GM23248 (cell line): Measurements from ENCODE around the gene WDR54. TPM values are rescaled to one million over a fixed set of nuclear protein-coding genes. Genes with fewer than 3 reads are reported as not detected.
"Not testable (repeated sequence)": the region's sequence is repeated elsewhere in the genome, so short reads cannot be mapped to it uniquely, and the experiment has no call there.

ENCODE experiments used
- DNase-seq: peaks from one replicate; pipeline ENCODE4 v3.0.0-alpha.2; 2015
- H2AFZ ChIP-seq: fragments of 200-600 bp; sonication (generic); 2 replicates; pipeline ENCODE4 v1.6.1; 2016; ENCODE audit warnings: antibody characterized with exemption
- H3F3A ChIP-seq: fragments of 200-600 bp; sonication (generic); 2 replicates; pipeline ENCODE4 v1.6.1; 2016; ENCODE audit warnings: mild to moderate bottlenecking, antibody characterized with exemption, mixed run types; ENCODE audit not compliant: insufficient read depth
- H3K27ac ChIP-seq: fragments of 200-600 bp; sonication (generic); 2 replicates; pipeline ENCODE4 v1.5.1; 2016; ENCODE audit warnings: mild to moderate bottlenecking
- H3K27me3 ChIP-seq: fragments of 200-600 bp; sonication (generic); replicated peaks from 2 replicates; pipeline ENCODE4 v1.6.1; 2016; ENCODE audit warnings: mild to moderate bottlenecking; ENCODE audit not compliant: insufficient read depth
- H3K36me3 ChIP-seq: fragments of 200-600 bp; sonication (generic); 2 replicates; pipeline ENCODE4 v1.6.1; 2016; ENCODE audit warnings: low read depth, mild to moderate bottlenecking
- H3K4me1 ChIP-seq: fragments of 200-600 bp; sonication (generic); 2 replicates; pipeline ENCODE4 v1.6.1; 2016; ENCODE audit warnings: mild to moderate bottlenecking; ENCODE audit not compliant: insufficient read depth
- H3K4me2 ChIP-seq: fragments of 200-600 bp; sonication (generic); one replicate; pipeline ENCODE4 v1.6.1; 2016; ENCODE audit warnings: mild to moderate bottlenecking; ENCODE audit not compliant: unreplicated experiment
- H3K4me3 ChIP-seq: fragments of 200-600 bp; sonication (generic); 2 replicates; pipeline ENCODE4 v1.5.1; 2016; ENCODE audit warnings: mild to moderate bottlenecking
- H3K79me2 ChIP-seq: fragments of 200-600 bp; sonication (generic); 2 replicates; pipeline ENCODE4 v1.6.1; 2016; ENCODE audit warnings: mild to moderate bottlenecking; ENCODE audit not compliant: insufficient read depth
- H3K9ac ChIP-seq: fragments of 200-600 bp; sonication (generic); 2 replicates; pipeline ENCODE4 v1.6.1; 2016; ENCODE audit warnings: mild to moderate bottlenecking
- H3K9me2 ChIP-seq: fragments of 200-600 bp; sonication (generic); 2 replicates; pipeline ENCODE4 v1.6.1; 2016; ENCODE audit warnings: mixed run types, mild to moderate bottlenecking, moderate library complexity; ENCODE audit not compliant: insufficient read depth
- H3K9me3 ChIP-seq: fragments of 200-600 bp; sonication (generic); one replicate; pipeline ENCODE4 v1.6.1; 2017; ENCODE audit warnings: low read depth
- H4K20me1 ChIP-seq: fragments of 200-600 bp; sonication (generic); 2 replicates; pipeline ENCODE4 v1.6.0; 2016; ENCODE audit not compliant: insufficient read depth
- EZH2 ChIP-seq: fragments of 200-600 bp; sonication (generic); IDR thresholded peaks from 2 replicates; pipeline ENCODE4 v1.6.1; 2018; ENCODE audit warnings: antibody characterized with exemption, mild to moderate bottlenecking; ENCODE audit not compliant: insufficient read depth, poor library complexity, severe bottlenecking
- EZH2phosphoT487 ChIP-seq: fragments of 200-600 bp; sonication (generic); IDR thresholded peaks from 2 replicates; pipeline ENCODE4 v1.6.1; 2018; ENCODE audit warnings: antibody characterized with exemption, moderate library complexity, mild to moderate bottlenecking, low read depth; ENCODE audit not compliant: insufficient read depth
- WGBS, 2 experiments: methylation state at CpG; one replicate each; pipeline ENCODE4 v1.1.6; 2015 to 2017; ENCODE audit warnings: low lambda C conversion rate in 2 of 2, low coverage in 1 of 2; ENCODE audit errors: missing lambda C conversion rate in 2 of 2; 5-methylcytosine and 5-hydroxymethylcytosine counted together
- in situ Hi-C: fragments of 300-500 bp; cut with MboI; formaldehyde crosslinking; loops from 2 replicates; pipeline ENCODE4 v1.15.0; 2020
- polyA plus RNA-seq: library from polyadenylated mRNA; unstranded; fragments of >200 nt; fragmentation: Nextera tagmentation; extraction: Ambion mirVana; gene quantifications from 2 replicates; pipeline ENCODE4 v1.2.1, GENCODE V29; 2016
- total RNA-seq: library from RNA; depleted of rRNA; stranded (reverse); fragments of >200 nt; shearing (Covaris generic); gene quantifications from 2 replicates; pipeline ENCODE4 v1.2.3, GENCODE V29; 2014

The WDR54 gene
- total and polyA plus RNA-seq, 2 experiments from 2014 or later: 45.0 to 50.8 TPM

DNA sequence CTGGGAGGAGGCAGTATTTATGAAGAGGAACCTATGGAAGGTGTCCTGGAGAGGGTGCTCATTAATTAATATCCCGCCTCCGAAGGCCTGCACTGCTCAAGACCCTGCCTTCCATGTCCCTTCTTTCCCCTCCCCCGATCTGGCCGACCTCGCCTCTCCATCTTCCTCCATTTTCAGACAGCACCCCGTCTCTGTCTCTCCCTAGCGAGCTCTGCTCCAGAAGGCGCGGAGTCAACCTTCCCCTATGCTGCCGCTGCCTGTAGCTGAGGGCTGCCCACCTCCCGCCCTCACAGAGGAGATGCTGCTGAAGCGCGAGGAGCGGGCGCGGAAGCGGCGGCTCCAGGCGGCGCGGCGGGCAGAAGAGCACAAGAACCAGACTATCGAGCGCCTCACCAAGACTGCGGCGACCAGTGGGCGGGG, 35.6 kb downstream of the WDR54 start:
- TF ChIP-seq EZH2 (no peak), EZH2phosphoT487 (no peak)
- no peaks in the 10 kb centered on the region; the same call in 1 of the 2 replicates for H3K36me3 ChIP-seq
- H4K20me1 ChIP-seq: no peaks in the 10 kb centered on the region
- H2AFZ ChIP-seq: peak overlapping the region; percentile 91; the same call in 1 of the 2 replicates
- H3K27ac ChIP-seq: peak overlapping the region; percentile 73
- H3K9ac ChIP-seq: peak overlapping the region; percentile 80
- H3K9me3 ChIP-seq: no peaks in the 10 kb centered on the region
- no peaks in the 10 kb centered on the region for H3K27me3 ChIP-seq
- H3K4me3 ChIP-seq: peak overlapping the region; percentile 84
- in situ Hi-C loops: no loop called here
- 1 to 2% methylated on average over 26 to 27 of the region's 27 CpGs for WGBS, 2 experiments
- peaks cover 30% of the 10 kb centered on the region for H3K79me2 ChIP-seq
- peaks cover 9% of the 10 kb centered on the region for H3K4me1 ChIP-seq
- H3F3A ChIP-seq: peaks cover 7% of the 10 kb centered on the region; the same call in 1 of the 2 replicates
- peak overlapping the region; percentile 95 for H3K4me2 ChIP-seq
- no peaks in the 10 kb centered on the region for H3K9me2 ChIP-seq
- no peak for DNase-seq

DNA sequence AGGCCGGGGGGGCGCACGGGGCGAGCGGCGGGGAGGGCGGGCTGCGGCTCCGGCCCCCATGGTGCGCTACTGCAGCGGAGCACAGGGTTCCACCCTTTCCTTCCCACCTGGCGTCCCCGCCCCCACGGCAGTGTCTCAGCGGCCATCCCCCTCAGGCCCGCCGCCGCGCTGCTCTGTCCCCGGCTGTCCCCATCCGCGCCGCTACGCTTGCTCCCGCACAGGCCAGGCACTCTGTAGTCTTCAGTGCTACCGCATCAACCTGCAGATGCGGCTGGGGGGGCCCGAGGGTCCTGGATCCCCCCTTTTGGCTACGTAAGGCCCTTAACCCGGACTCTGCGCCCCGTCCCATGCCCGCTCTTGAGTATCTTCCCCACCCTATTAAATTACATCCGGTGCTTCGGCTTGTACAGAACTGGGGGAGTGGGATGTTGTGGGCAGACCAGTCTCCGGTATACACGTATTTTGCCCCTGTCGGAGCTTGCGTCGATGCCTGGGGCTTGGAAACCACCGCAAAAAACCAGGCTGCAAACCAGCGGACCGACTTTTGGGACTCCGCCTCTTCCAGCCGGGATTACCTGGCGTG, 36.1 kb downstream of the WDR54 start:
- 2 to 3% methylated on average over 31 to 37 of the region's 46 CpGs for WGBS, 2 experiments
- H3K27ac ChIP-seq: peak overlapping the region; percentile 73
- no peaks in the 10 kb centered on the region for H3K9me2 ChIP-seq
- peak overlapping the region; percentile 95 for H3K4me2 ChIP-seq
- H2AFZ ChIP-seq: peak overlapping the region; percentile 91
- no peaks in the 10 kb centered on the region; the same call in 1 of the 2 replicates for H3K36me3 ChIP-seq
- peaks cover 9% of the 10 kb centered on the region for H3K4me1 ChIP-seq
- H3K27me3 ChIP-seq: no peaks in the 10 kb centered on the region
- peaks cover 7% of the 10 kb centered on the region for H3F3A ChIP-seq
- peak overlapping the region; percentile 80 for H3K9ac ChIP-seq
- peak overlapping the region; percentile 84 for H3K4me3 ChIP-seq
- H3K79me2 ChIP-seq: peaks cover 33% of the 10 kb centered on the region
- no peaks in the 10 kb centered on the region for H3K9me3 ChIP-seq
- DNase-seq: peak; percentile 77
- H4K20me1 ChIP-seq: no peaks in the 10 kb centered on the region
- in situ Hi-C loops: no loop called here
- no peak for TF ChIP-seq EZH2phosphoT487
- no peak for TF ChIP-seq EZH2

- in situ Hi-C loops: no loop called here
Measured at GRCh38 chr2:74458132-74458937, 36.8 kb downstream of the WDR54 start, which contains the start of gene WBP1. WBP1 (plus strand) TSS chr2:74458438; CDS start chr2:74458603, 165 bp downstream.

GRCh38 chr2:74458938-74459363, 37.4 kb downstream of the WDR54 start:
- in situ Hi-C loops: no loop called here
- peak overlapping the region; percentile 23; the same call in 1 of the 2 replicates for H2AFZ ChIP-seq
- 0 to 1% methylated on average over 10 of the region's 10 CpGs for WGBS, 2 experiments

More at GRCh38 chr2:74458132-74458937, 36.8 kb downstream of the WDR54 start, which contains the start of gene WBP1:
- TF ChIP-seq EZH2phosphoT487 (no peak), EZH2 (no peak)
- Histone ChIP-seq H3K27ac (peak within 1 kb of the TSS; percentile 73), H2AFZ (peak within 1 kb of the TSS; percentile 91), H3K4me2 (peak within 1 kb of the TSS; percentile 95), H3K4me3 (peak within 1 kb of the TSS; percentile 87), H3K9ac (peak within 1 kb of the TSS; percentile 84), H3K79me2 (peaks cover 40% of the 10 kb centered on the region), H3K27me3 (no peaks in the 10 kb centered on the region), H3K9me3 (no peaks in the 10 kb centered on the region), H3K9me2 (no peaks in the 10 kb centered on the region), H3K4me1 (peaks cover 9% of the 10 kb centered on the region), H4K20me1 (no peaks in the 10 kb centered on the region), H3K36me3 (no peaks in the 10 kb centered on the region; the same call in 1 of the 2 replicates), H3F3A (peaks cover 7% of the 10 kb centered on the region)
- WGBS, 2 experiments: 0 to 1% methylated on average over 36 to 38 of the region's 38 CpGs
- DNase-seq: peak; percentile 99

GRCh38 chr2:74459503-74460118, 38.1 kb downstream of the WDR54 start:
- peaks cover 52% of the 10 kb centered on the region for H3K79me2 ChIP-seq
- H4K20me1 ChIP-seq, H3K4me1 ChIP-seq, H3K27ac ChIP-seq, H3K9me3 ChIP-seq, H3K27me3 ChIP-seq, H3K36me3 ChIP-seq, DNase-seq, in situ Hi-C loops, H2AFZ ChIP-seq, H3K9me2 ChIP-seq, H3F3A ChIP-seq: not testable (repeated sequence)
- WGBS, 2 experiments: 62 to 71% methylated on average over 13 of the region's 13 CpGs
- H3K4me3 ChIP-seq: peak overlapping the region; percentile 87
- peak overlapping the region; percentile 84 for H3K9ac ChIP-seq
- peak overlapping the region; percentile 93 for H3K4me2 ChIP-seq

More at GRCh38 chr2:74458938-74459363, 37.4 kb downstream of the WDR54 start:
- H3K36me3 ChIP-seq: no peaks in the 10 kb centered on the region; the same call in 1 of the 2 replicates
- TF ChIP-seq EZH2phosphoT487: no peak
- no peak for TF ChIP-seq EZH2
- H3F3A ChIP-seq: peaks cover 7% of the 10 kb centered on the region
- peaks cover 9% of the 10 kb centered on the region for H3K4me1 ChIP-seq
- H3K27me3 ChIP-seq: no peaks in the 10 kb centered on the region
- H3K4me3 ChIP-seq: peak overlapping the region; percentile 87
- peak overlapping the region; percentile 93 for H3K4me2 ChIP-seq
- peak; percentile 48 for DNase-seq
- no peaks in the 10 kb centered on the region for H4K20me1 ChIP-seq
- no peaks in the 10 kb centered on the region for H3K9me2 ChIP-seq
- H3K9me3 ChIP-seq: no peaks in the 10 kb centered on the region
- peaks cover 45% of the 10 kb centered on the region for H3K79me2 ChIP-seq
- H3K27ac ChIP-seq: peak overlapping the region; percentile 60
- peak overlapping the region; percentile 84 for H3K9ac ChIP-seq

GRCh38 chr2:74460187-74460586, 38.7 kb downstream of the WDR54 start:
- 71 to 76% methylated on average over 4 to 10 of the region's 10 CpGs for WGBS, 2 experiments
- H3K9ac ChIP-seq, H3F3A ChIP-seq, H3K4me3 ChIP-seq, H3K36me3 ChIP-seq, H3K27me3 ChIP-seq, in situ Hi-C loops, H4K20me1 ChIP-seq, H2AFZ ChIP-seq, H3K4me1 ChIP-seq, H3K4me2 ChIP-seq, H3K9me3 ChIP-seq, H3K27ac ChIP-seq, DNase-seq, H3K9me2 ChIP-seq: not testable (repeated sequence)
- peaks cover 52% of the 10 kb centered on the region for H3K79me2 ChIP-seq
